Pulmonary artery endothelial cell (primary cell): ENCODE measurements around the gene DPEP1. TPM values are rescaled to one million over a fixed set of nuclear protein-coding genes. Genes with fewer than 3 reads are reported as not detected.
"Not testable (repeated sequence)": the region's sequence is repeated elsewhere in the genome, so short reads cannot be mapped to it uniquely, and the experiment has no call there.

Experiments used
- DNase-seq: peaks from one replicate; pipeline ENCODE4 v3.0.0-alpha.2; 2011; ENCODE audit warnings: low read depth, low spot score
- total RNA-seq: library from RNA; depleted of rRNA; stranded (reverse); fragments of >200 nt; gene quantifications from 2 replicates; pipeline ENCODE4 v1.2.3, GENCODE V29; 2014

The DPEP1 gene
- total RNA-seq, 1 donor from 2014 or later = 0.07 TPM

- DNase-seq = no peak
These were observed 36.2 kb upstream of the DPEP1 start for GRCh38 chr16:89577055-89577759.

GRCh38 chr16:89579351-89579750 lies 34.1 kb upstream of the DPEP1 start:
- DNase-seq = no peak

GRCh38 chr16:89581045-89581695 lies 32.3 kb upstream of the DPEP1 start:
- peak; percentile 66 for DNase-seq

DNA sequence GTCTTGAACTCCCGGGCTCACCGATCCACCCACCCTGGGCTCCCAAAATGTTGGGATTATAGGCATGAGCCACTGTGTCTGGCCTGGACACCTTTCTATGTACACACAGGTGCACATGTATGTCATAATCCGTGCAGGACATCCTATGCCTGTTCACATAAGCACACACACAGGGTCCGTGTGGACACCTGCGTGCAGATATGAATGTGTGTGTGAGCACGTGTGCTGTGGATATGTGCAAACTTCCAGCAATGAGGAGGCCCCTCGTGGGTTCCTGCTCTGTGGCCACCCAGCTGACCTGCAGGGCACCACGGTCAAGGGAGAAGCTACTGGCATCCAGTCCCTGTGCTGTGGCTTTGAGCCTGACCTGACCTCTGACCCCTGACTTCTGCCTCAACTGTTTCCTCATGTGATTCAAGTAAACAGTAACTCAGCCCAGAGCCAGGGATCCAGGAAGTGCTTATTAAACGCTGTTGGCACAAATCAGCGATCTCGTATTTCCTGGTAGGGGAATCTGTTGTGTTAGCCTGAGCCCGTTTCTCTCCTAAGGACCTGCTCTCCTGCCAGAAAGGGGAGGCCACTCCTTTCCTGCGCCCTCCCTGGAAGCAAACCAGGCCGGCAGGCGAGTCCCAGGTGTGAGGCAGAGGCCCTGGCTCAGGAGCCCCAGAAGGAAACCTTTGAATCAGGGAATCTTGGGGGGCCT lies 31.4 kb upstream of the DPEP1 start:
- DNase-seq = peak; percentile 66

GRCh38 chr16:89582614-89583196 lies 30.7 kb upstream of the DPEP1 start:
- DNase-seq = no peak

DNA sequence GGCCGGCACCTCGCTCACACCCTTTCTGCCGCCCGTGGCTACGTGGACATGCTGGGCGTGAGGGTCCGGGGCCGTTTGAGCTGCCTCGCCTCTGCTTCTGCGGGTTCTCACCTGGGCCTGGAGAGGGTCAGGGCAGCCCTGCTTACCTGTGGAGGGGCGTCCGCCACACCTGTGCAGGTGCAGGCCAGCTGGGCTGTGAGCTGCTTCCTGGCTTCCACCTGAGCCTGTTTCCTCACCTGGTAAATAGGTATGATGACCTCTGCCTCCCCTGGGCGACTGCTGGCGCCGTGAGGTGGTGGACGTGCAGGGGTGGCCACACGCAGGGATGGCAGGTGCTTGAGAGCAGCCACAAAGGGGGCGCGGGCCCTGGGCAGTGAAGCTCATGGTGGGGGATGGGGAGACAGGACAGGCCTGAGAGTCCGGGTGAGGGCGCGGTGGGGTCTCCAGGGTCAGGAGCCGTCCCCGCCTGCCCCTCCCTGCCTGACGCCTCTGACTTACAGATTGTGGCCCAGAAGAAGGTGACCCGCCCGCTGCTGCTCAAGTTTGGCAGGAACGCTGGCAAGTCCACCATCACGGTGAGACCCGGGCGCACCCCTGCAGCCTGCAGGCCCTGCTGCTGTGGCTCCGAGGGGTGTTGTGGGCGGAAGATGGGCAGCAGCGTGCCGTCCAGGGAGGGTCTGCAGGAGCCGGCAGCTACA lies 30.1 kb upstream of the DPEP1 start:
- DNase-seq = no peak

GRCh38 chr16:89583895-89584644 lies 29.4 kb upstream of the DPEP1 start:
- DNase-seq = no peak

DNA sequence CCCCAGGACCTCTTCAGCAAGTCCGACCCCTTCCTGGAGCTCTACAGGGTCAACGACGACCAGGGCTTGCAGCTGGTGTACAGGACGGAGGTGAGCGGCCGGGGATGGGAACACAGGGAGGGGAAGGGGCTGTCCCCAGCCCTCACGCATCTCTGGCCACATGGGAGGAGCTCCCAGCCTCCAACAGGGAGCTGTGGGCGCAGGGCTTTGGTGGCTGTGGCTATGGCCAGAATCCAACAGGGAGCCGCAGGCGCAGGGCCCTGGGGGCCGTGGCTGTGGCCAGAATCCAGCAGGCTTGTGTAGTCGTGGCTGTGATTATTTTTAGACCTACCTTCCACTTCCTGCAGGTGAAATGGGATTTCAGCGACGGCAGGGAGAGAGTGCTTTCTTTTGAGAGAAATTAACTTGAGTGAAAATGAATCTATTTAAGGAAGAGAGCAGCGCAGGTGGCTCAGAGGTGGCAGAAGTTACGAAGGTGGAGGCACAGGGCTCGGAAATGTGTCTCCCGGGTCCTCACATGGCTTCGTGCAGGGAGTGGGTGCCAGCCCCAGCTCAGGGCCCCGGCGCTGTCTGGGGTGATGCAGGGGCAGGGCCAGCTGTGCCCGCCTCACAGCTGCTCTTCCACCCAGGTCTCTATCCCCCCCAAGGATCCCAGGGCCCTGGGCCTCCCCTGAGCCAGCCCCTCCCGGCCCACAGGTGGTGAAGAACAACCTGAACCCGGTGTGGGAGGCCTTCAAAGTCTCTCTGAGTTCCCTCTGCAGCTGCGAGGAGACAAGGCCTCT lies 28.5 kb upstream of the DPEP1 start:
- DNase-seq = no peak

GRCh38 chr16:89586218-89586617 lies 27.2 kb upstream of the DPEP1 start:
- no peak for DNase-seq

DNA sequence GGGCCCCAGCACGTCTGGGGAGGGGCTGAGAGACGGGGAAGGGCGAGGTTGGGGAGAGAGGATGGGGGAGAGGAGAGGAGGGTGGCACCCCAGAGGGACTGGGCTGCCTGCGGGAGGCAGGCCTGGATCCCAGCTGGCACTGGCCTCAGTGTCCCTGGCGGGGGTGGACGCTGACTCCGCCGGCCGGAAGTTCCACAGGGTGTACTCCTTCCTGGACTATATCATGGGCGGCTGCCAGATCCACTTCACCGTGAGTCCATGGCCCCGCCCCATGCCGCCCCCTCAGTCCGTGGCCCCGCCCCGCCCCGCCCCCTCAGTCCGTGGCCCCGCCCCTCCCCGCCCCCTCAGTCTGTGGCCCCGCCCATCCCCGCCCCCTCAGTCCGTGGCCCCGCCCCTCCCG lies 26.6 kb upstream of the DPEP1 start:
- no peak for DNase-seq

GRCh38 chr16:89587676-89588075 lies 25.8 kb upstream of the DPEP1 start:
- not testable (repeated sequence) for DNase-seq

- no peak for DNase-seq
These were observed 24.9 kb upstream of the DPEP1 start for GRCh38 chr16:89588413-89589109.

DNA sequence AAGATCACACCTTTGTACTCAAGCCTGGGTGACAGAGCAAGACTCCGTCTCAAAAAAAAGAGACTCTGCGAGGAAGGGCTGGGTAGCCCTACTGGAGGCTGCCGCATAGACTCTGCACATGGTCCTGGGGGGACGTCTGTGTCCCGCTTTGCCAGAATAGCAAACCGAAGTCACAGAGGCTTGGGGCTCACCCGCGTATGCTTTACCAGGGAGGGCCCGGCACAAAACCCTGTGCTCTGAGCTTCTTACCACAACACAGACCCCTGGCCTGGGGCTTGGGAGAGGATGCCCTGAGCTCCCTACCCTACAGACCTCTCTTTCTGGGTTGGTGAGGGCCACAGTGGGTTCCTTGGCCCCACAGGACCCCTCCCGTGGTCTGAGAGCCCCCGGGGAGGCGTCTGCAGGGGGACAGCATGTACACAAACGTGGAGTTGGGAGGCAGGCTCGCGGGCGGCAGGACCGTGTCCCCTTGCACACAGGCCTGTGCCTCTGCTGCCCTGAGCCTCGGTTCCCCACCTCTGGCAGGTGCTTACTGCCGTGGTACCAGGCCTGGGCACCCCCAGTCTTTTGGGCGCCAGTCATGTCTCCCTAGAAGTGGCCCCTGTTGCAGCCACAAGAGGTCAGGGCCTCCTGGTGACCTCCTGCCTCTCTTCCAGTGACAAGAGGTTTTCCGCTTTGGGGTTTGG lies 24.1 kb upstream of the DPEP1 start:
- DNase-seq = no peak

DNA sequence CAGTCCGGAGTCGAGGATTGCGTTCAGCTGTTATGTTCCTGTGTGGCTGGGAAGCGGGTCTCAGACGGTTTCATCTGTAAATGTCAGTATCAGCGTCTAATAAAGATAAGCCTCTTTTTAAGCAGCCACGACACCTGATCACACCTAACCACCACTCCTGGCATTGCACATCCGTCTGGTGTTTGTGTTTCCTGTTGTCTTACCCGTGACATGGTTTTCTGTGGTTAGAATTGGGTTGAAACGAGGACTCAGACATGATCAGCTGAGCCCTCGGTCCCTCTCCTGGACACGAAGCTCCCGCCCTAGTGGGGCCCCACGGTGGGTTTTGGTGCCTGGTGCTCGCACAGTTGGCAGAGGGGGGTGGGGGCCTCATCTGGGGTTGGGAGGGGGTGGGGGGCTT lies 19.6 kb upstream of the DPEP1 start:
- DNase-seq = no peak

- DNase-seq = no peak
These were observed 17.9 kb upstream of the DPEP1 start for GRCh38 chr16:89595330-89596060.

- DNase-seq = no peak
These were observed 17.3 kb upstream of the DPEP1 start for GRCh38 chr16:89596061-89596689.

DNA sequence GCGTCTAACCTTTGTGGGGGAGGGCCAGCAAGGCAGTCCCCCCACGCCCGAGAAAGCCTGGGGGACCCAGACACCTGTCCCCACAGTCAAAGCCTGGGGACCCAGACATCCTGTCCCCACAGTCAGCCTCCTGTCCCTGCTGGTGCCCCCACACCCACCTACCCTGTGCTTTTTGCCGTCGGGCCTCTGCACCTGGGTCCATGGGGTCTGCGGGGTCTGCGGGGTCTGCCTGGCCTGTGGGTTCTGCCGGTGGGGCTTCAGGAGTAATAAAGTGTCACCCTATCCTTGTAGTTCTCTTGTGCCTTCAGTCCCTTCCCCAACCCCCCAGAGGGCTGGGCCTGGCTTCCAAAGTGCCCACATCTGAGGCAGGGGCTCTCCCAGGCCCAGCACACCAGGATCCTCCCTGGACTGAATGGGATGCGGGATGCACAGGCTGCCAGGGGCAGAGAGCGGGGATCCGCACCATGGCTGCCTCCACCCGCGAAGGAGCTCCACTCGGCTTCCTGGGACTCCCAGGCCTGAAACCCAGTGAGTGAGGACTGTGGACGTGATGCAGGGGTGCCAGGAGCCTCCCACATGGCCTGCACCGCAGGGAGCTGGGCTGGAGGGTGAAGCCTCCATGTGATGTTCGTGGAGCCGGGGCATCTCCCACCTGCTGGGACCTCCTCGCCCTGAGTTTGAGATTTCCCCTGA lies 16.3 kb upstream of the DPEP1 start:
- no peak for DNase-seq
